ENCODE measurements around the gene CDYL.

CDYL gene

GRCh38 chr6:4773181-4773580 is 3.0 kb upstream of the CDYL start:
- no peak for DNase-seq (ENCODE audit: low read depth in 2 of 3, low spot score in 1 of 3)

- DNase-seq (ENCODE audit: low read depth in 2 of 3, low spot score in 1 of 3): no peak
Observed at GRCh38 chr6:4774296-4774695, 1.9 kb upstream of the CDYL start.

DNA sequence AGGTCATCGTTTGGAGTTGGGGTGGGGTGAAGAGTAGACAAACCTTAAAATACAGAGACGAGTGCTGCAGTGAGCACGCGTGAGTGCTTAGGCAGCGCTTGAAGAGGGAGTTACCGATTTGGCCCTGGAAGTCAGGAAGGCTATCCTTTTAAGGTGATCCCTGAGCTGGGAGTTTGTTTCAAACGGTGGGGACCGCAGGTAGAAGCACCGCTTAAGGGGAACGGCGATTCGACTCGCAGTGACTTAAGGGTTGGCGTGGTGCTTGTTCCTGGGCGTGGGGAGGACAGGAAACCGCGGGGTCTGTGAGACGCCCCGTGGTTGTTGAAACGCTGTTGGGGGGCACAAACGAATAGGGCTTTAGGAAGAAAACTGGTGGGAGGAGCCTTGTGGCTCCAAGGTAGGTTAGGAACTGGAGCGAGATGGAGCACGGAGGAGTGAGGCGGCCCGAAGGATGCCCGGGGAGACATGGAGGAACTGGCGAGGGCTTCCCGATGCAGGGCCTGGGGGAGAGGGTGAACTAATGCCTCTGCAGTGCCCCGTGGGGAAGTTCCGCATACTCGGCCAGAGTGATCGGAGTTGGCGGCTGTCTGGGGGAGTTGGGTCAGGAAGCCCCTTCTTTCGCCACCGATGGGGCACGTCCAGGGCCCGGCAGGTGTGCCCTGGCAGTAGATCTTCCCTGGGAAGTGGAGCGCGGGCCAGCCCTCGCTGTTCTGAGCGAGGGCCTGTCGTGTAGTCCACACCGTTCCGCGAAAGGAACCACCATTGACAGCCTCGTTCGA is 1.3 kb upstream of the CDYL start:
- DNase-seq (ENCODE audit: low read depth in 2 of 3, low spot score in 1 of 3): peak in 2 of 3 donors; percentile 2 to 5

GRCh38 chr6:4775494-4776130 is 592 bp upstream of the CDYL start:
- peak in 2 of 3 donors; percentile 16 to 43 for DNase-seq (ENCODE audit: low read depth in 2 of 3, low spot score in 1 of 3)

DNA sequence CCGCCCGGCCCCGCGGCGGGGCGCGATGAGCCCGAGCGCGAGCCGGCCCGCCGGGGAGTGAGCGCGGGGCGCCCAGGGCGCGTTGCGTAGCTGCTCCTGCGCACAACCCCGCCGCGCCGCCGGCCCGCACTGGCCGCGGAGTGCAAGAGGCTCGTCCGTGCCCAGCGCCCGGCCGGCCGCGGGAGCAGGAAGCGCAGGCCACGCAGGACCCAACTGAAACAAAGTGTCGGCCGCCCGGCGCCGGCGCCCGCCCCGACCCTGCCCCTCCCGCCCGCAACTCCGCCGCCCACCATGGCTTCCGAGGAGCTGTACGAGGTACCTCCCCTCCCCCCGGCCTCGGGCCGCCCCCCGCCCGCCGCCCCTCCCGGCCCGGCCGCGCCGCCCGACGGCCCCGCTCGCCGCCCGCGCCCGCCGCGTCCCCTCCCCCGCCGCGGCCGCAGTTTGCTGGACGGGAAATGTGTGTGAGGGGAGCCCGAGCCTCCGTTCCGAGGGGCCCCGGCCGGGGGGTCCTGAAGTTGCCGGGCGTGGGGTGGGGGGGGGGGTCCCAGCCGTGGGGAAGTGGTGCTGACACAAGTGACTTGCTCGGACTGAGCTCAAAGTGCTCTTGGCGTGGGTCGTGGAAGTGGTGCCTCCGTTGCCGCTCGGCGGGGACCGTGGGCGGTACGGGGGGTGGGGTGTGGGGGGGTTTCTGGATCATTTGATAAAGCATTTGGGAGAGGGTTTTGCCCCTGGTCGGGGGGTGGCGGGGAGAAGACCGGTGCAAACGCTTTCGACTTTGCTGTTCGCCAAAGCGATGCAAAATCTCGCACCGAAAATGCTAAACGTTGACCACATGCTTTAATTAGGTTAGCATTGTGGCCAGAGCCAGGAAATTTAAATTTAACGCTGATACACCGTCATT is 539 bp downstream of the CDYL start:
- DNase-seq (ENCODE audit: low read depth in 2 of 3, low spot score in 1 of 3): peak in 1 of 3 donors; percentile 21

DNA sequence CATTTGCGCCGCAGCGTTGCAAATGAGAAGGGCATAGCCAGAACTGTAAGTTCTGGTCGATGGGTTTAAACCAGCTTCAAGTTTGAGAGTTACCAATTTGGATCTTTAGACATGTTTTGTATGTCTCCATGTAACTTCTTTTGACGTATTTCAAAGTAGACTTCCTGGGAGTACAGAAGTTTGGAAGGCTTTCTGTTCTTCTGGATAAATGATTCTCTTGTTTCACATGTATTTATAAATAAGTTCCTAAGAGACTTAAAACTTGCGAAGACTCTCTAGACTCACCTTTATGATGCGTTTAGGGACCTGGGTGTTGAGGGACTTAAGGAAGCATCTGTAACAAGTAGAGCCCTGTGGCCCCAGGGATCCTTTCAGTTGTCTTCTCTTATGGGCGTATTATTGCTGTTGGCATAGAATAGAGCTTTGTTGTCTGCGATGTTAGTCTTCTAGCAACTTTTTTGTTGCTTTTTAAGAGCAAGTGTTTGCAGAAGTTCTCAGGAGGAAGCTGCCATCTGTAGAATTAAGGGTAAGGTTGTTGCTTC is 1.3 kb downstream of the CDYL start:
- DNase-seq (ENCODE audit: low read depth in 2 of 3, low spot score in 1 of 3): no peak

GRCh38 chr6:4778086-4778485 is 1.9 kb downstream of the CDYL start:
- no peak for DNase-seq (ENCODE audit: low read depth in 2 of 3, low spot score in 1 of 3)

DNA sequence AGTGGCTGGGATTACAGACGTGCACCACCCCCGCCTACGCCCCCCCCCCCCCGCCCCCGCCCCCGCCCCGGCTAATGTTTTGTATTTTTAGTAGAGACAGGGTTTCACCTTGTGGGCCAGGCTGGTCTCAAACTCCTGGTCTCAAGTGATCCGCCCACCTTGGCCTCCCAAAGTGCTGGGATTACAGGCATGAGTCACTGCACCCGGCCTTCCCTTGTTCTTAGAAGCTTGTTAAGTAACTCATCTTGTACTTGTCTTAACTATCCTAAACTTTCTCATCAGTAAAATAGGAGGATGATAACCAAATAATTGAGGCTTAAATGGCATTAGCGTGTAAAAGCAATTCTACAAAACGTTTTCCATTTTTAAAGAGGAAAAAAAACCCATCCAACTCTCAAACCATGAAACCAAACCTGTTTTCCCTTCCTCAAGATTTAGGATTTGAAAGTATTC is 4.2 kb downstream of the CDYL start:
- no peak for DNase-seq (ENCODE audit: low read depth in 2 of 3, low spot score in 1 of 3)

GRCh38 chr6:4781426-4781825 is 5.2 kb downstream of the CDYL start:
- no peak for DNase-seq (ENCODE audit: low read depth in 2 of 3, low spot score in 1 of 3)

DNA sequence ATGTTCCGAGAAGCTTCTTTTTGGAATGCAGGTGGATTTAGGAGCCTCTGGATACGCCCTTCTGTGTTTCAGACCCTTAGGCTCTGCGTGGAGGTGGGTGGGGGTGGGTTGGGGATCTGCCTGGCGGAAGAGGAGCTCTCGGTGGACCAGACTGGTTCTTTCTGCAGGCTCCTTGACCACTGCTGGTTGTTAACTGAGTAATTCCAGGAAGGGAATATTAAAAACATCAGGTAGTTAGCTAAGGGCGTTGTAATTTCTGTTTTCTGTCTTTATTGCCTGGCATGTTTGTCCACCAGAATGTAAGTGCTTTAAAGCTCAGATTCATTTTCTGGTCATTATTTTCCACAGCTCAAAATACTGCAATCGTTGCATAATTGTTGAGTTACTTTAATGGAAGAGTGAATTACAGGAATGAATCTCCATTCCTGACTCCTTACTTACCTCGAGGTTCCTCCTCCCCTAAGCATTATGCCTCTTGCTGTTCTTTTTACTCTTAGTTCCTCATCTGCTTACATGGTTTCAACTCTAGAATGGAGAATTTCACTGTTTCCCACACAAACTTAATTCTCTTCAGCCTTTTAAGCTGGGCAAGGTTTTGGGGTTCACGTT is 5.9 kb downstream of the CDYL start:
- no peak for DNase-seq (ENCODE audit: low read depth in 2 of 3, low spot score in 1 of 3)

DNA sequence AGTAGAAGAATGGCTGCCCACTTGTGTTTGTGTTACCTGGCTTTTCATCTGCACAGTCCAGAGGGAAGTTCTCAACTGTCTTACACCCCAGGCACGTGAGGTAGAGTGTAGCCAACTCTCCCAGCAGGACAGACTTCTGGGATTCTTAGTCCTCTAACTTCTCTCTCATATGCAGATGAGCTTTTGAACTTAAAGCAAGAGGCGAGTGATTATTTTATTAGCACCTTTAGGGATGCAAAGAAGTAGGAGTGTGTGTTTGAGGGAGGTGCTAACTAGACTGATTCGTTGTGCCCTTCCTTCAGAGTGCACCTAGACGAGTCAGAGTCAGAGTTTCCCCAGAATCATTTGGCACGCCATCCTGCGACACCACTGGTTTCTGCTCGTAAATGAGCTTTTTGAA is 10.8 kb downstream of the CDYL start:
- no peak for DNase-seq (ENCODE audit: low read depth in 2 of 3, low spot score in 1 of 3)

DNA sequence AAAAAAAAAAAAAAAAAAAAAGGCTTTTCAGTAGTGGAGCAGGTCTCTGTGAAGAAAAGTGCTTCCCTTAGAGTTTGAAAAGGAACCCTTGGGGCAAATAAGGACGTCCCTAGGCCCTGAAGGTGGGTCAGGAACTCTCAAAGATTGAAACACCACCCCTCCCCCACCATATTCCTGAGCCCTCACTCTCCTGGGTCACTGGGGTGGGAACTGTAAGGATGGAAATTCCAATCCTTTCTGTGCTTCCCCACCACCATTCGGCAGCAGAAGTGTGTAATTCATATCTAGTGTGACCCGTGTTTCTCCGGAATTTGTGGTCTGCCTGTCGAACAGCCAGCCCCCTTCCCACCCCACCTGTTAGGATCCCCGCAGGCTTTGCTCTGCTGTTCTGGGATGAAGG is 12.3 kb downstream of the CDYL start:
- no peak for DNase-seq (ENCODE audit: low read depth in 2 of 3, low spot score in 1 of 3)

DNA sequence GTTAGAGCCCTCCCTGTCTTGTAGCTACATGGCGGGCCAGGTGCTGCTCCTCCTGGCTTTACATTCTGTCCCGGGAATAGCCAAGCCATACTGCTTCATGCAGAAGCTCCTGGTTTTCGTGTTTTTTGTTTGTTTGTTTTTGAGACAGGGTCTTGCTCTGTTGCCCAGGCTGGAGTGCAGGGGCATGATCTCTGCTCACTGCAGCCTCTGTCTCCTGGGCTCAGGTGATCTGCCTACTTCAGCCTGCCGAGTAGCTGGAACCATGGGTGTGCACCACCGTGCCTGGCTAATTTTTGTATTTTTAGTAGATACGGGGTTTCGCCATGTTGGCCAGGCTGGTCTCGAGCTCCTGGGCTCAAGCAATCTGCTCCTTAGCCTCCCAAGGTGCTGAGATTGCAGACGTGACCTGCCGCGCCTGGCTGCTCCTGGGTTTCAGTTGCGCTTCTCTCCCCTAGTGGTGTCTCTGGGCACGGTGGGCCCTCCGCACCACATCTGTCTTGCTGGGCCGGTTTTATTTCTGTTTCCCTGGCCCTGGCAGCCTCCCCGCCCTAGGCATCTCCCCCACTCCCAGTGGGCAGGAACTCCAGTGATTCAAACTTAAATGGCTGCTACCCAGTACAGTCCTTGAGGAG is 12.9 kb downstream of the CDYL start:
- DNase-seq (ENCODE audit: low read depth in 2 of 3, low spot score in 1 of 3): no peak

GRCh38 chr6:4790158-4790899 is 14.1 kb downstream of the CDYL start:
- DNase-seq (ENCODE audit: low read depth in 2 of 3, low spot score in 1 of 3): no peak

DNA sequence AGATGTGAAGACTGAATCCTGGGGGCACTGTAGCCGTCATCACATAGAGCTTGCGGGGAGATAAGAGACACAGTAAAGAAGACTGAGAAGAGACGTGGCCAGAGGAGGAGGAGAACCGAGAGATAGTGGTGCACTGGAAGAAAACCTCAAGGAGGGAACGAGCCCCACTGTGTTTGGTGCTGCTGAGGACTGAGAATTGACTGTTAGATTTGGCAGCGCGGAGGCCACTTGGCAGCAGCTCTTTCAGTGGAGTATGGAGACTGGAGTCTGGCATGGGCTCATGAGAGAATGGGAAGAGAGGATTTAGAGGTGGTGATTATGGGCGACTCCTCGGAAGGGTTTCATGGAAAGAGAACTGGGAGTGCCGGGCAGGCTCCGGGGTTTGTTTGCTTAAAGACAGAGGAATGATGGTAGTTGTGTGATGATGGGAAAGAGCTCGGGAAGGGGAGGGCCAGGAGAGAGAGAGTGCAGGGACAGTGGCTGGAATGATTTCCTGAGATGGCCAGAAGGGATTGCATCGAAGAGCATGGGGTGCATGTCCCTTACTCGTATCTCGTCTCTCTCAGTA is 18.0 kb downstream of the CDYL start:
- DNase-seq (ENCODE audit: low read depth in 2 of 3, low spot score in 1 of 3): no peak

DNA sequence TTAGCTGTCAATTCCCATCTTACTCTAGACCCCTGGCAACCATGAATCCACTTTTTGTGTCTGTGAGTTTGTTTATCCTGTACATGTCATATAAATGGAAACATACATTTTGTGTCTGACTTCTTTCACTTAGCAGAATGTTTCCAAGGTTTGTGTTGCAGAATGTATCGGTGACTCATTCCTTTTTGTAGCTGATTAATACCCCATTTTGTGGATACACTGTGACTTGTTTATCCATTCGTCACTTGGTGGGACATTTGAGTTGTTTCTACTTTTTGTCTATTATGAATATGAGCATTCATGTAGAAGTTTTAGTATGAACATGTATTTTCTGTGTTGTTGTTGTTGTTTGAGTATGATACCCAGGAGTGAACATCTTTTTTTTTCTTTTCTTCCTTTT is 21.4 kb downstream of the CDYL start:
- no peak for DNase-seq (ENCODE audit: low read depth in 2 of 3, low spot score in 1 of 3)

DNA sequence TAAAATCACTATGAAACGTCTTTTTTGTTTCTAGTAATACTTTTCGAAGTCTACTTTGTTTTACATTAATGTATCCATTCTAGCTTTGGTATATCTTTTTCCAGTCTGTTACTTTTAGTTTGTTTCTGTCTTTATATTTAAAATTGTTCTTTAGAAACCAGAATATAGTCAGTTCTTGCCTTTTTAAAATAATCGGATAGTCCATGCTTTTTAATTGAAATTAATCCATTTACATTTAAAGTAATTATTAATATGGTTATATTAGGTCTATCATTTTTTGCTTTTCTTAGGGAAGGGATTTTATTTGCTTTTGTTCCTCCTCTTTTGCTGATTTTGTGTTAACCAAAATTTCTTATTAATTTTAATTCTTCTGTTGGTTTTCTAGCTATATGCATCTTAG is 23.7 kb downstream of the CDYL start:
- DNase-seq (ENCODE audit: low read depth in 2 of 3, low spot score in 1 of 3): no peak

GRCh38 chr6:4800662-4801061 is 24.5 kb downstream of the CDYL start:
- no peak for DNase-seq (ENCODE audit: low read depth in 2 of 3, low spot score in 1 of 3)

- DNase-seq (ENCODE audit: low read depth in 2 of 3, low spot score in 1 of 3): no peak
Observed at GRCh38 chr6:4801491-4802110, 25.4 kb downstream of the CDYL start.
